OCI-LY1 (cell line): Measurements from ENCODE around the gene DHDDS.

ENCODE experiments used
- H2AFZ ChIP-seq: fragments of 200-600 bp; sonication (generic), shearing (Covaris generic); 2 replicates; pipeline ENCODE4 v1.6.0; 2014; ENCODE audit warnings: antibody characterized with exemption, mild to moderate bottlenecking, low read length
- H3F3A ChIP-seq: fragments of 200-600 bp; sonication (generic), shearing (Covaris generic); 2 replicates; pipeline ENCODE4 v1.6.0; 2014; ENCODE audit warnings: mild to moderate bottlenecking, antibody characterized with exemption, low read length, moderate library complexity; ENCODE audit not compliant: insufficient read depth
- H3K27ac ChIP-seq: fragments of 200-600 bp; sonication (generic); 2 replicates; pipeline ENCODE4 v1.5.1; 2014; ENCODE audit warnings: low read length, mixed run types, mild to moderate bottlenecking, low read depth; ENCODE audit not compliant: poor library complexity, severe bottlenecking
- H3K27me3 ChIP-seq: fragments of 200-600 bp; sonication (generic); 2 replicates; pipeline ENCODE4 v1.6.0; 2014; ENCODE audit warnings: antibody characterized with exemption, mild to moderate bottlenecking, low read length, moderate library complexity; ENCODE audit not compliant: insufficient read depth
- H3K36me3 ChIP-seq: fragments of 200-600 bp; sonication (generic); 2 replicates; pipeline ENCODE4 v1.6.1; 2014; ENCODE audit warnings: mild to moderate bottlenecking, antibody characterized with exemption, low read length, moderate library complexity, mixed read lengths; ENCODE audit not compliant: insufficient read depth
- H3K4me1 ChIP-seq: fragments of 200-600 bp; sonication (generic); 2 replicates; pipeline ENCODE4 v1.5.1; 2014; ENCODE audit warnings: mild to moderate bottlenecking, low read length, moderate library complexity; ENCODE audit not compliant: insufficient read depth, severe bottlenecking
- H3K4me2 ChIP-seq: fragments of 200-600 bp; sonication (generic), shearing (Covaris generic); 2 replicates; pipeline ENCODE4 v1.6.1; 2014; ENCODE audit warnings: low read length
- H3K4me3 ChIP-seq: fragments of 200-600 bp; sonication (generic); 2 replicates; pipeline ENCODE4 v1.5.1; 2014; ENCODE audit warnings: low read length, low read depth, mild to moderate bottlenecking, mixed read lengths; ENCODE audit not compliant: poor library complexity, severe bottlenecking
- H3K79me2 ChIP-seq: fragments of 200-600 bp; shearing (Covaris generic); 2 replicates; pipeline ENCODE4 v1.6.1; 2016; ENCODE audit warnings: mixed run types, low read length, mixed read lengths; ENCODE audit not compliant: insufficient read depth
- H3K9ac ChIP-seq: fragments of 200-600 bp; sonication (generic), shearing (Covaris generic); 2 replicates; pipeline ENCODE4 v1.6.1; 2014; ENCODE audit warnings: mild to moderate bottlenecking, low read length, mixed read lengths
- H3K9me2 ChIP-seq: fragments of 200-600 bp; sonication (generic), shearing (Covaris generic); 2 replicates; pipeline ENCODE4 v1.6.1; 2014; ENCODE audit warnings: low read depth, mild to moderate bottlenecking, low read length, mixed read lengths
- H3K9me3 ChIP-seq: fragments of 200-600 bp; shearing (Covaris generic); 2 replicates; pipeline ENCODE4 v1.6.1; 2014; ENCODE audit warnings: low read length, mixed read lengths
- H4K20me1 ChIP-seq: fragments of 200-600 bp; sonication (generic), shearing (Covaris generic); 2 replicates; pipeline ENCODE4 v1.6.0; 2016; ENCODE audit warnings: mild to moderate bottlenecking, low read length; ENCODE audit not compliant: insufficient read depth
- EZH2 ChIP-seq: fragments of 200-600 bp; sonication (generic), shearing (Covaris generic); IDR thresholded peaks from 2 replicates; pipeline ENCODE4 v1.8.0; 2017; ENCODE audit warnings: borderline replicate concordance, mixed run types, mild to moderate bottlenecking, antibody characterized with exemption, low read length, moderate library complexity, mixed read lengths
- TF ChIP-seq, protein P1 (sequence below): fragments of 200-600 bp; sonication (generic), shearing (Covaris generic); IDR thresholded peaks from 2 replicates; pipeline ENCODE4 v1.5.1; 2017; ENCODE audit warnings: mild to moderate bottlenecking, antibody characterized with exemption, low read length, moderate library complexity, mixed read lengths

Gene DHDDS

DNA sequence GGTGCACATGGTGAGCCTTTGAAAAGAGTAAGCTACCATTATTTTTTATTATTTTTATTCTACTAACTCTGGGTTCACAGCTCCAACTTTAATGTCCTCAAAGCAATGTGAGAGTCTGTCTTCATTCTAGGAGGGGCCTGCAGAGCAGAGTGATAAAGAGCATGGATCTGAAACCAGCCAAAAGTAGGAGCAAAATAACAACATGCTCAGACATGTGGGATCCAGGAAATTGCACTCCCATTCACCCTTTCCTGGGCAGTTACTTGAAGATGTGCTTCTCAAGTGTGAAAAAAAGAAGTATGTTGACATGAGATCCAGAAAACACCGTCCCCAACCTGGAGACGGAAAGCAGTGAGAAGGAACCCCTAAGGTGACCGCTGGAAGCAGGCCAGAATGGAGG lies 30.2 kb upstream of the DHDDS start:
- Histone ChIP-seq H3K79me2 (no peaks in the 10 kb centered on the region), H3K4me3 (no peak overlapping the region), H3K9me2 (no peaks in the 10 kb centered on the region), H3K9me3 (no peaks in the 10 kb centered on the region), H3F3A (no peaks in the 10 kb centered on the region), H3K4me1 (no peaks in the 10 kb centered on the region), H3K36me3 (no peaks in the 10 kb centered on the region), H3K27me3 (no peaks in the 10 kb centered on the region), H4K20me1 (no peaks in the 10 kb centered on the region), H3K4me2 (no peak overlapping the region), H3K27ac (no peak overlapping the region), H3K9ac (no peak overlapping the region), H2AFZ (no peak overlapping the region)
- TF ChIP-seq, protein P1, sequence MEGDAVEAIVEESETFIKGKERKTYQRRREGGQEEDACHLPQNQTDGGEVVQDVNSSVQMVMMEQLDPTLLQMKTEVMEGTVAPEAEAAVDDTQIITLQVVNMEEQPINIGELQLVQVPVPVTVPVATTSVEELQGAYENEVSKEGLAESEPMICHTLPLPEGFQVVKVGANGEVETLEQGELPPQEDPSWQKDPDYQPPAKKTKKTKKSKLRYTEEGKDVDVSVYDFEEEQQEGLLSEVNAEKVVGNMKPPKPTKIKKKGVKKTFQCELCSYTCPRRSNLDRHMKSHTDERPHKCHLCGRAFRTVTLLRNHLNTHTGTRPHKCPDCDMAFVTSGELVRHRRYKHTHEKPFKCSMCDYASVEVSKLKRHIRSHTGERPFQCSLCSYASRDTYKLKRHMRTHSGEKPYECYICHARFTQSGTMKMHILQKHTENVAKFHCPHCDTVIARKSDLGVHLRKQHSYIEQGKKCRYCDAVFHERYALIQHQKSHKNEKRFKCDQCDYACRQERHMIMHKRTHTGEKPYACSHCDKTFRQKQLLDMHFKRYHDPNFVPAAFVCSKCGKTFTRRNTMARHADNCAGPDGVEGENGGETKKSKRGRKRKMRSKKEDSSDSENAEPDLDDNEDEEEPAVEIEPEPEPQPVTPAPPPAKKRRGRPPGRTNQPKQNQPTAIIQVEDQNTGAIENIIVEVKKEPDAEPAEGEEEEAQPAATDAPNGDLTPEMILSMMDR = no peak
- TF ChIP-seq EZH2 = no peak

- no peak for TF ChIP-seq EZH2
- TF ChIP-seq, protein P1 = no peak
- no peaks in the 10 kb centered on the region for H3K4me1 ChIP-seq
- no peaks in the 10 kb centered on the region for H3K27me3 ChIP-seq
- no peaks in the 10 kb centered on the region for H3K9me2 ChIP-seq
- H4K20me1 ChIP-seq = no peaks in the 10 kb centered on the region
- H3K36me3 ChIP-seq = no peaks in the 10 kb centered on the region
- no peak overlapping the region for H3K4me2 ChIP-seq
- no peak overlapping the region for H2AFZ ChIP-seq
- no peaks in the 10 kb centered on the region for H3F3A ChIP-seq
- no peak overlapping the region for H3K27ac ChIP-seq
- H3K4me3 ChIP-seq = no peak overlapping the region
- no peaks in the 10 kb centered on the region for H3K79me2 ChIP-seq
- H3K9ac ChIP-seq = no peak overlapping the region
- no peaks in the 10 kb centered on the region for H3K9me3 ChIP-seq
These were observed 28.5 kb upstream of the DHDDS start for GRCh38 chr1:26403656-26404055.

- Histone ChIP-seq H3K9me3 (no peaks in the 10 kb centered on the region), H3K36me3 (no peaks in the 10 kb centered on the region), H3K4me1 (no peaks in the 10 kb centered on the region), H3K27me3 (no peaks in the 10 kb centered on the region), H2AFZ (no peak overlapping the region), H3K4me3 (no peak overlapping the region), H3K9me2 (no peaks in the 10 kb centered on the region), H3K9ac (no peak overlapping the region), H3K4me2 (no peak overlapping the region), H4K20me1 (no peaks in the 10 kb centered on the region), H3K27ac (no peak overlapping the region), H3F3A (no peaks in the 10 kb centered on the region), H3K79me2 (no peaks in the 10 kb centered on the region)
- no peak for TF ChIP-seq EZH2
- TF ChIP-seq, protein P1 = no peak
These were observed 27.5 kb upstream of the DHDDS start for GRCh38 chr1:26404641-26405040.
